ENCODE data around the gene OLFM3. TPM values are rescaled to one million over a fixed set of nuclear protein-coding genes. Genes with fewer than 3 reads are reported as not detected.

Gene OLFM3
- total RNA-seq, 4 donors from 2014 or later: not detected

GRCh38 chr1:101971304-101971703 lies 25.4 kb downstream of the OLFM3 start:
- TF ChIP-seq CTCF (IDR thresholded peaks at IDR 0.05): no peak
- DNase-seq (ENCODE audit: low spot score) (no peak), ATAC-seq (ENCODE audit: low FRiP score) (no peak)

GRCh38 chr1:101967871-101968270 lies 28.9 kb downstream of the OLFM3 start:
- no peak for ATAC-seq (ENCODE audit: low FRiP score)
- TF ChIP-seq CTCF (IDR thresholded peaks at IDR 0.05): no peak

GRCh38 chr1:101965341-101965740 lies 31.4 kb downstream of the OLFM3 start:
- no peak for TF ChIP-seq CTCF (IDR thresholded peaks at IDR 0.05)

More at GRCh38 chr1:101967871-101968270, 28.9 kb downstream of the OLFM3 start:
- DNase-seq (ENCODE audit: low spot score): no peak

GRCh38 chr1:101964708-101965107 lies 32.0 kb downstream of the OLFM3 start:
- DNase-seq (ENCODE audit: low spot score) (no peak), ATAC-seq (ENCODE audit: low FRiP score) (no peak)
- TF ChIP-seq CTCF (IDR thresholded peaks at IDR 0.05): no peak

More at GRCh38 chr1:101965341-101965740, 31.4 kb downstream of the OLFM3 start:
- ATAC-seq (ENCODE audit: low FRiP score) (no peak), DNase-seq (ENCODE audit: low spot score) (no peak)

DNA sequence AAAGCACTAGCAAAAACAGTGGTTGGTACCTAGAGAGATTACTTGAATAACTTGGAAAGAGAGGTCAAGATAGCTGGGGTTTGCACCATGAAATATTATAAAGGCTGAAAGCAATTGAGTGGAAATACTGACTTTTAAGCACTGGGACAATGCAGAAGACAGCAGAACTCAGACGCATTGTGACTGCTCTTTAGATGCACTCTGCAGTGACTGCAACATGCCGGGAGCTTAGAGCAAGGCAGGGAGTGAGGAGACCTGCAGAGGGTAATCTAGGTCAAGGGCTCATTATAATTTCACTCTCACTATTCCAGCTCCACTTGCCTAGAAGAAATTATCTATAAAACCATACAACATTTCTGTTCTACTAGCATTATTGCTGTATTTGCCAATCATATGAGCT lies 36.6 kb downstream of the OLFM3 start:
- ATAC-seq (ENCODE audit: low FRiP score): no peak
- TF ChIP-seq CTCF (IDR thresholded peaks at IDR 0.05): no peak
- no peak for DNase-seq (ENCODE audit: low spot score)

DNA sequence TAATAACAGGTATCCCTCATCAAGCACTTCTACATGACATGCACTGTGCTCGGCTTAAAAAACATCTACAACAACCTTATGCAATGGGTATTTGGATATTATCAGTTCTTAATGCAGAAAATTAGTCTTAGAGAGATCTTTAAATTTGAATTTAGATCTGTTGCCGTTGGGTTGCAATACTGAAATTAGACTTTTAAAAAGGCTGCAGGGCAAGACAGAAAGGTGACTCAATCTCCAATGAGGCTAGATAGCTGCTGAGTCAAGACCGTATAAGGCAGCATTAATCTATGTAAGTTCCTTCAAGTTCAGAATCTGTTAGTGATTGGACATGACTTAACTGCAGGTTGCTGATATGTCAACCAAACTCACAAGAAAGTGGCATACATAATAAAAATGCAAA lies 37.3 kb downstream of the OLFM3 start:
- DNase-seq (ENCODE audit: low spot score) (no peak), ATAC-seq (ENCODE audit: low FRiP score) (no peak)
- TF ChIP-seq CTCF (IDR thresholded peaks at IDR 0.05): no peak

DNA sequence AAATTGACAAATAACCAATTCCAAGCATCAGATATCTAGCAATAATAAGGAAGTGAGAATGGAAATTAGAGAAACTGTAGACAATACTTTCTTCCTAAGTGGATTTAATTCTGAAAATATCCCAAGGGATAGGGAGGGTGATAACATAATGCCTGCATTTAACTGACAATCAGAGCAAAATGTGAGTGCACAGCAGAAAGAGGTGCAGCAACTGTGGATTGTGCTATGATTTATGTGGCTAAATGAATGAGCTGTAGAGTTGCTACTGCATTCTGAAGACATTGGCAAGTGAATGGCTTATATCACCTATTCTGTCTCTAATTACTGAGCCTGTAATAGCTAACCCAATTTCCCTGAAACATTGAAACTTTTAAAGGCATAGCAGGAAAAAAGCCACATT lies 39.0 kb downstream of the OLFM3 start:
- no peak for TF ChIP-seq CTCF (IDR thresholded peaks at IDR 0.05)
- ATAC-seq (ENCODE audit: low FRiP score) (no peak), DNase-seq (ENCODE audit: low spot score) (no peak)
